Measurements from ENCODE around the gene ISG20L2. TPM values are rescaled to one million over a fixed set of nuclear protein-coding genes. Genes with fewer than 3 reads are reported as not detected.

ISG20L2 gene
- total and polyA plus RNA-seq, 12 donors, result 5.7 to 17.5 (median 13.3) TPM

GRCh38 chr1:156704930-156705320 is 23.6 kb downstream of the ISG20L2 start:
- H3K27me3 ChIP-seq, result peaks cover 5 to 70% (median 53%) of the 10 kb centered on the region in 7 donors

GRCh38 chr1:156704166-156704711 is 24.3 kb downstream of the ISG20L2 start:
- WGBS, 2 donors, result 63 to 65% methylated on average over 10 of the region's 10 CpGs
- ATAC-seq, result no peak
- no peak for TF ChIP-seq CTCF (IDR thresholded peaks at IDR 0.05)
- Histone ChIP-seq H3K4me3 (peak overlapping the region in 3 of 10 donors; percentile 47 to 53 (median 48)), H3K9me3 (no peaks in the 10 kb centered on the region), H3K27me3 (peaks cover 5 to 70% (median 55%) of the 10 kb centered on the region in 7 donors), H3K36me3 (peaks cover 0 to 3% (median 0%) of the 10 kb centered on the region in 9 donors), H3K4me1 (peaks cover 17 to 52% (median 29%) of the 10 kb centered on the region in 9 donors), H3K27ac (no peak overlapping the region)
- DNase-seq, result no peak
- intact Hi-C loops (cut with DNase I), result no loop called here

More at GRCh38 chr1:156704930-156705320, 23.6 kb downstream of the ISG20L2 start:
- ATAC-seq (peak in 1 of 8 donors; percentile 30), DNase-seq (peak in 1 of 2 donors; percentile 33)
- WGBS, 2 donors, result 4 to 6% methylated on average over 26 to 29 of the region's 29 CpGs
- Histone ChIP-seq H3K36me3 (peaks cover 0 to 3% (median 0%) of the 10 kb centered on the region in 9 donors), H3K4me3 (peak overlapping the region in 9 of 10 donors; percentile 31 to 53 (median 48)), H3K9me3 (no peaks in the 10 kb centered on the region), H3K4me1 (peaks cover 17 to 58% (median 36%) of the 10 kb centered on the region in 9 donors), H3K27ac (no peak overlapping the region)
- intact Hi-C loops (cut with DNase I), result no loop called here
- TF ChIP-seq CTCF (IDR thresholded peaks at IDR 0.05), result no peak

GRCh38 chr1:156703741-156704140 is 24.8 kb downstream of the ISG20L2 start:
- DNase-seq (no peak), ATAC-seq (no peak)
- H3K36me3 ChIP-seq, result peaks cover 0 to 3% (median 0%) of the 10 kb centered on the region in 9 donors
- H3K4me3 ChIP-seq, result no peak overlapping the region
- H3K9me3 ChIP-seq, result no peaks in the 10 kb centered on the region
- no peak overlapping the region for H3K27ac ChIP-seq
- whole genome bisulfite sequencing, 2 donors, result 57 to 65% methylated on average over 4 of the region's 4 CpGs
- peaks cover 5 to 70% (median 55%) of the 10 kb centered on the region in 7 donors for H3K27me3 ChIP-seq
- intact Hi-C loops (cut with DNase I), result no loop called here
- H3K4me1 ChIP-seq, result peaks cover 17 to 47% (median 28%) of the 10 kb centered on the region in 9 donors
- no peak for TF ChIP-seq CTCF (IDR thresholded peaks at IDR 0.05)

- intact Hi-C loops (cut with DNase I), result no loop called here
- Histone ChIP-seq H3K4me1 (peaks cover 17 to 43% (median 28%) of the 10 kb centered on the region in 9 donors), H3K9me3 (no peaks in the 10 kb centered on the region), H3K4me3 (no peak overlapping the region), H3K36me3 (peaks cover 0 to 3% (median 0%) of the 10 kb centered on the region in 9 donors), H3K27me3 (peaks cover 5 to 70% (median 55%) of the 10 kb centered on the region in 7 donors), H3K27ac (no peak overlapping the region)
- 81 to 85% methylated on average over 4 of the region's 4 CpGs for WGBS, 2 donors
- TF ChIP-seq CTCF (IDR thresholded peaks at IDR 0.05), result no peak
- DNase-seq (no peak), ATAC-seq (no peak)
Observed at GRCh38 chr1:156703336-156703735, 25.2 kb downstream of the ISG20L2 start.
